Tibial artery (tissue), 4 donors: ENCODE measurements around the gene PCDHGA3.
"Not testable (repeated sequence)": the region's sequence is repeated elsewhere in the genome, so short reads cannot be mapped to it uniquely, and the experiment has no call there.

Experiments used
- DNase-seq, 2 donors: peaks; one replicate each; pipeline ENCODE4 v3.0.0-alpha.2; 2019
- H3K27ac ChIP-seq, 2 donors: fragments of 200-600 bp; sonication (generic) in 1 of 2; 1 replicate in 1 of 2; 2 replicates in 1 of 2; pipeline ENCODE4 v1.5.1; 2018 to 2019; ENCODE audit warnings: mild to moderate bottlenecking in 1 of 2
- H3K27me3 ChIP-seq, 2 donors: fragments of 200-600 bp; sonication (generic) in 1 of 2; one replicate each; pipeline versions ENCODE4 v1.5.1 to v1.6.0; 2016 to 2019
- H3K36me3 ChIP-seq, 3 donors: fragments of 200-600 bp; sonication (generic) in 2 of 3; one replicate each; pipeline ENCODE4 v1.5.1; 2016 to 2019; ENCODE audit warnings: mild to moderate bottlenecking in 2 of 3
- H3K4me1 ChIP-seq, 4 donors: fragments of 200-600 bp; sonication (generic) in 2 of 4; 1 replicate in 3 of 4; 2 replicates in 1 of 4; pipeline ENCODE4 v1.5.1; 2016 to 2019
- H3K4me3 ChIP-seq, 2 donors: fragments of 200-600 bp; sonication (generic) in 1 of 2; 1 replicate in 1 of 2; 2 replicates in 1 of 2; pipeline ENCODE4 v1.5.1; 2018 to 2019; ENCODE audit warnings: mild to moderate bottlenecking in 2 of 2
- H3K9me3 ChIP-seq, 3 donors: fragments of 200-600 bp; sonication (generic) in 1 of 3; one replicate each; pipeline ENCODE4 v1.5.1; 2016 to 2019
- CTCF ChIP-seq, 2 experiments: fragments of 200-600 bp in 1 of 2; fragments of 450-650 bp in 1 of 2; IDR thresholded peaks; one replicate each; pipeline ENCODE4 v1.5.1; 2017 to 2019; ENCODE audit warnings: antibody characterized with exemption in 2 of 2, mild to moderate bottlenecking in 1 of 2, moderate library complexity in 1 of 2
- intact Hi-C: fragments of 100-400 bp; cut with DNase I; formaldehyde crosslinking; loops from one replicate; pipeline ENCODE4 v1.15.0; 2023; ENCODE audit warnings: low total_unique reads

PCDHGA3 gene

GRCh38 chr5:141328231-141328630 is 15.4 kb upstream of the PCDHGA3 start:
- peaks cover 0 to 26% (median 15%) of the 10 kb centered on the region in 3 donors for H3K36me3 ChIP-seq
- intact Hi-C loops, result loop anchor here (10.0 kb wide), 1 partner anchor 87 kb away; the partner anchor contains the start of genes PCDHGA10 and PCDHGB7
- H3K27ac ChIP-seq, result no peak overlapping the region
- TF ChIP-seq CTCF (IDR thresholded peaks at IDR 0.05), result no peak
- no peak overlapping the region for H3K4me3 ChIP-seq
- peaks cover 5 to 65% (median 50%) of the 10 kb centered on the region in 3 donors for H3K9me3 ChIP-seq
- peaks cover 0 to 4% (median 0%) of the 10 kb centered on the region in 4 donors for H3K4me1 ChIP-seq
- DNase-seq, result no peak
- no peaks in the 10 kb centered on the region for H3K27me3 ChIP-seq

- no peak for DNase-seq
- Histone ChIP-seq H3K36me3 (peaks cover 0 to 38% (median 22%) of the 10 kb centered on the region in 3 donors), H3K9me3 (peaks cover 5 to 86% (median 64%) of the 10 kb centered on the region in 3 donors), H3K4me3 (no peak within 1 kb of the TSS), H3K27me3 (no peaks in the 10 kb centered on the region), H3K4me1 (peaks cover 0 to 4% (median 0%) of the 10 kb centered on the region in 4 donors), H3K27ac (no peak within 1 kb of the TSS)
- intact Hi-C loops, result no loop called here
- no peak for TF ChIP-seq CTCF (IDR thresholded peaks at IDR 0.05)
Measured at GRCh38 chr5:141330299-141331080, 13.1 kb upstream of the PCDHGA3 start, which contains the start of gene PCDHGA1. TSS of gene PCDHGA1 (plus strand) at chr5:141330514.

- DNase-seq, intact Hi-C loops, H3K4me3 ChIP-seq, H3K27ac ChIP-seq, H3K27me3 ChIP-seq, H3K4me1 ChIP-seq: not testable (repeated sequence)
- H3K36me3 ChIP-seq, result peaks cover 0 to 38% (median 22%) of the 10 kb centered on the region in 3 donors
- peaks cover 5 to 96% (median 65%) of the 10 kb centered on the region in 3 donors for H3K9me3 ChIP-seq
Measured at GRCh38 chr5:141332571-141332970, 11.1 kb upstream of the PCDHGA3 start.

- Histone ChIP-seq H3K27ac (no peak within 1 kb of the TSS), H3K9me3 (peaks cover 0 to 96% (median 66%) of the 10 kb centered on the region in 3 donors), H3K4me1 (no peaks in the 10 kb centered on the region), H3K27me3 (no peaks in the 10 kb centered on the region), H3K36me3 (peaks cover 0 to 22% (median 15%) of the 10 kb centered on the region in 3 donors), H3K4me3 (peak within 1 kb of the TSS; percentile 31 to 38)
- DNase-seq, result no peak
- peak; percentile 24 to 26 for TF ChIP-seq CTCF (IDR thresholded peaks at IDR 0.05)
- intact Hi-C loops, result no loop called here
Measured at GRCh38 chr5:141338538-141339306, 4.9 kb upstream of the PCDHGA3 start, which contains the start of gene PCDHGA2. TSS of gene PCDHGA2 (plus strand) at chr5:141338760.

- H3K4me3 ChIP-seq, H3K27me3 ChIP-seq, H3K4me1 ChIP-seq, H3K27ac ChIP-seq, DNase-seq, intact Hi-C loops: not testable (repeated sequence)
- peaks cover 0 to 24% (median 22%) of the 10 kb centered on the region in 3 donors for H3K36me3 ChIP-seq
- peaks cover 6 to 99% (median 78%) of the 10 kb centered on the region in 3 donors for H3K9me3 ChIP-seq
Measured at GRCh38 chr5:141340781-141341354, 2.8 kb upstream of the PCDHGA3 start.

- Histone ChIP-seq H3K4me3 (no peak overlapping the region), H3K4me1 (no peaks in the 10 kb centered on the region), H3K9me3 (peaks cover 6 to 100% (median 85%) of the 10 kb centered on the region in 3 donors), H3K27me3 (no peaks in the 10 kb centered on the region), H3K27ac (no peak overlapping the region), H3K36me3 (peaks cover 0 to 29% (median 24%) of the 10 kb centered on the region in 3 donors)
- no peak for DNase-seq
- no peak for TF ChIP-seq CTCF (IDR thresholded peaks at IDR 0.05)
- intact Hi-C loops, result no loop called here
Measured at GRCh38 chr5:141342773-141343172, 856 bp upstream of the PCDHGA3 start.
